Esophagus mucosa (tissue), 1 donor: ENCODE results near the gene MVB12A. TPM values are rescaled to one million over a fixed set of nuclear protein-coding genes. Genes with fewer than 3 reads are reported as not detected.

Experiments used
- ATAC-seq: fragments of 200-7000 bp; cut with Tn5 transposase; one replicate; pipeline ENCODE4 v1.9.1; 2020
- total RNA-seq: library from RNA; stranded (reverse); gene quantifications from one replicate; pipeline ENCODE4 v1.2.4, GENCODE V29; 2023
- donor health status: DM: yes; HTN: yes; CAD: no.

The MVB12A gene
- total RNA-seq, result 49.9 TPM

DNA sequence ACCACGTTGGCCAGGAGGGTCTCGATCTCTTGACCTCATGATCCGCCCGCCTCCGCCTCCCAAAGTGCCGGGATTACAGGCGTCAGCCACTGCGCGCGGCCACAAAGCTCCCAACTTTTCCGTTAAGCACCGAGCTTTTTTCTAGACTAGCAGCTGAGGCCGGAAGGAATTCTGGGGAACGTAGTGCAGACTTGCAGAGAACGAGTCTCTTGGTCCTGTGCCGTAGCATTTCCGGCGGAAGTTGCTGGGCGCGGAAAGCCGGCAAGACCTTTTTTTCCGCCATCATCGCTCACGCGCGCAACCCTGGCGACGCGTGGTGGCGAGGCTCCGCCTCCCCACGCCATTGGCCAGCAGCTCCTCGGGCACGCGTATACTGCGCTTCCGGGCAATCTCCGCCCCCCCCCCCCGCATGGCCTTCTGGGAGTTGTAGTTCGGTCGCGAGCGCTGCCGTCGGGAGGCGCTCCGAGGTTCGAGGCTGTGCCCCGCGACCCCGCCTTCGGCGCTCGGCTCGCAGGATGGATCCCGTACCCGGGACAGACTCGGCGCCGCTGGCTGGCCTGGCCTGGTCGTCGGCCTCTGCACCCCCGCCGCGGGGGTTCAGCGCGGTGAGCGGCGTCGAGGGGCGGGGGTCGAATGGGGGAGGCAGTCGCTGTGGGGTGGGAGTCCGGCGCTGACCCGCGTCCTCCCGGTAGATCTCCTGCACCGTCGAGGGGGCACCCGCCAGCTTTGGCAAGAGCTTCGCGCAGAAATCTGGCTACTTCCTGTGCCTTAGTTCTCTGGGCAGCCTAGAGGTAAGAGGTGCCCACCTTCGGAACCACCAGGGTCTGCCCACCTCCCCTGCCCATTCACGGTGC, at the start of gene MVB12A:
MVB12A (plus strand) TSS at position 427 of the 854 bp plus-strand sequence; CDS start at position 516, 89 bp downstream.
- peak; percentile 96 for ATAC-seq

DNA sequence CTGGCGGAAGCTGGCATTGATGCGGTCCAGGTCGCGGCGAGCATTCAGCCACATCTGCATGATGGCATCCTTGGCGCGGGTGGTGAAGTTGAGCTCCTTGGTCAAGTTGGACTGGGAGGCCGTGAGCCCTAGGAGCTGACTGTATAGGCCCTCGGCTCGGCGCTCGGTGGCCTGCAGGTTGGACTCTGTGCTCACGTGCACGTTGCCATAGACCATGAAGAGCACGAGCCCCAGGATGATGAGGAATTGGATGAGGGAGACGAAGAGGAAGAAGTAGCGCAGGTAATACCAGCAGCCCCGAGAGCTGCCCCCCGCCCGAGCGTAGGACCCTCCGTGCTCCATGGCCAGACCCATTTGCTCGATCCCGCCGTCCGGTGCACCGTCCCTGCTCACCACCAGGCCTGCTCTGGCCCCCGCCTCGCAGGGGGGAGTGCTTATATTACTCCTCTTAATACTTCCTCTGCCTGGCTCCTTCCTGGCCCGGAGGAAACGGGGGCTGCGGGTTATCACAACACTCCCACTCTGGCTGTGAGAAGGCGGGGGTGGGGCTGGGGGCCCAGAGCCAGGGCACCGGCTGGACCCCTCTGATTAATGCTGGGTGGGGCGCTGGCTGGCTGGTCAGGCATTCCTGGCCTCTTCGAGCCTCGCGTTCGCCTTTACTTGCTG, 42.8 kb upstream of the MVB12A start, which contains the start of gene PLVAP:
PLVAP (minus strand) TSS at position 408 of the 666 bp plus-strand sequence; CDS start at position 354, 54 bp downstream.
- ATAC-seq, result peak; percentile 60

DNA sequence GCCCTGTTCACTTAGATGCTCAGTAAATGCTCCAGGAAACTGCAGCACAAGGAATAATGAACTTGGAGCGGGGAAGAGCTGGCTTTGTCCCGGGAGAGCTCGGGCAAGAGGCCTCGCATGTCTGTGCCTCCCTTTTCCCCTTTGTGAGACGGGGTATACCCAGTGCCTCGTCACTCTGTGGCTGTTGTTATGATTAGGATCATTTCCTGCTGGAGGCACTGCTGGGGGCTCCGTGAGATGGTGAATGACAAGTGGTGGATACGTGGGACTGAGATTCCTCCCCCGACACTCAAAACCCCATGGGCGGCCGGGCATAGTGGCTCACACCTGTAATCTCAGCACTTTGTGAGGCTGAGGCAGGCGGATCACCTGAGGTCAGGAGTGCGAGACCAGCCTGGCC, 41.6 kb upstream of the MVB12A start:
- ATAC-seq, result no peak

DNA sequence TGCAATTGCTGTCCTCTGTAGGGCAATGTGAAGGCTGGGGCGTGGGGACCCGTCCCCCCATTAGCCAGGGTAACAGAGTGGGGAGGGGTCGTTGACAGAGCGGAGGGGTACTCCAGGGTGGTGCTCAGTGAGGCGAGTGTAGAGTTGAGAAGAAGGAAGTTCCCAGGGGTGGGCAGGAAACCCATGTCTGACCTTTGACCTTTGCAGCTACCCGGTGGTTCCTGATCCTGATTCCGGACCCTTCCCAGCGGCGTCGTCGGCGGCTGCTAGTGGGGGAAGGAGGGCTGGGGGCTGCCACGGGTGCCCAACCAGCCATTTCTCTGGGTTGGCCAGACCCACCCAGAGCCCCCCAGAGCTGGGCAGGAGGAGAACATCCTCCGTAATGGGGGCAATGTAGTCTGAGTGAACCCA, 40.6 kb upstream of the MVB12A start:
- ATAC-seq, result no peak

DNA sequence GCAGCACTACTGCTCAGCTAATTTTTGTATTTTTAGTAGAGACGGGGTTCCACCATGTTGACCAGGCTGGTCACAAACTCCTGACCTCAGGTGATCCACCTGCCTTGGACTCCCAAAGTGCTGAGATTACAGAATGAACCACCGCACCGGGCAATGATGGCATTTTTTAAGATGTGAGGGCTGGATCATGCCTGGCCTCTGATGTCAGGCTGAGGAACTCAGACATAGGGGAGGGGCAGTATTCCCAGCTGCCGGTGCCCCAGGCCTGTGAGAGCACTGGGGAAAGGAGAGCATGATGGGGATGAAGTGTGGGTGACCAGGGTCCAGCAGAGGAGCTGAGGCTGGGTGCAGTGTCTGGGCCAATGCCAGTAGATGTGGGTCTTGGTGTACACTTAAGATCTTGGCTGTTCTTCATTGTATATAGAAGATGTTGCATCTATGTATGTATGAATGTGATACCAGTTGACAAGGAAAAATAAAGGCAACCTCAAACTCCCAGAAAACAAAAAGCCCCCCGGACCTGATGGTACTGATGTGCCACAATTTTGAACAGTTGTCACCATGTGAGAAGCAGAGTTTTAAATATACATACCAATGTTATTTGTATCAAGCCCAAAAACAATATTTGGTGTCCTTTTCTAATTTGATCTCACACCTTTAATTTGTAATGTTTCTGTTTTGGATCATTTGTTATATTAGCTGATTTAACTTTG, 39.3 kb upstream of the MVB12A start:
- ATAC-seq, result no peak

DNA sequence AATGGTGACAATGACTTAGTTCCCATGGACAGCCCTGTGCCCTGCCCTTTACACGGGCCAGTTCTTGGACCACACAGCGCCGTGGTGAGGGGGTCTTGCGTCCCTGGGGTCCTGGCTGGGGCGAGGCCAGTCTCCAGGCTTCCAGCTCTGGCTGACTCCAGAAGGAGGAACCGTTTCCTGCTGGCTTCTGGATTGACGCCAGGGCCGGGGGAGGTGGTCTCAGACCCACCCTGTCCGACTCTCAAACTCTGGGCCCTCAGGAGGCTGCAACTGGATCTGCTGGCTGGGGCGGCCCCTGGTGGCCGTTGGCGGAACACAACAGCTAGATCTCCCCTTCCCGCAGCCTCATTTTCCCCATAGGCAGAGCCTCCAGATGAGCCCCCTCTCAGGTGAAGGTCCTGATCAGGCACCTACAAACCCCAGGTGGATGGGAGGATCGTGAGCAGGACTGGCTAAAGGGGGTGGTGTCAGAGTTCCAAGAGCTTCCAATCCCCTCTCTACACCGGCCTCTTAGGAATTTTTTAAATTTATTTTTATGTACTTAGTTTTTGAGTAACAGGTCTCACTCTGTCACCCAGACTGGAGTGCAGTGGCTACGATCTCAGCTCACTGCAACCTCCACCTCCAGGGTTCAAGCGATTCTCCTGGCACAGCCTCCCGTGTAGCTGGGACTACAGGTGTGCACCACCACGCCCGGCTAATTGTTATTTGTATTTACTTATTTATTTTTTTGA, 33.8 kb upstream of the MVB12A start:
- peak; percentile 59 for ATAC-seq

DNA sequence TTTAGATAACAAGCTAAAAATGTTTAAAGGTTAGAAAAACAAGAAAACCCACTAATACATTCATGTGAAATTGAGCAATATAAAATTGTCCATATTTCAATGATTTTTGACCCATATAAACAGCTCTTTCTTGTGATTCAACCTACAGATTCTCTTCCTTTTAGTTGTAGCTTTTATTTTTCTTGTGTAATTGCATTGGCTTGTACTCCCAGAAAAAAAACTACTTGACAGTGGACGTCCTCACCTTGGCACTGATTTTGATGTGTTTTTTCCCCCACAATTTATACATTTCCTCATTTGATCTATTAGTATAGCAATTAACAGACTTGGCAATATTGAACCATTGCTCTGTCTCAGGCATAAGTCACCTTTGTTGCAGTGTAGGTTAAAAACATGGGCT, 30.6 kb upstream of the MVB12A start:
- ATAC-seq, result no peak

DNA sequence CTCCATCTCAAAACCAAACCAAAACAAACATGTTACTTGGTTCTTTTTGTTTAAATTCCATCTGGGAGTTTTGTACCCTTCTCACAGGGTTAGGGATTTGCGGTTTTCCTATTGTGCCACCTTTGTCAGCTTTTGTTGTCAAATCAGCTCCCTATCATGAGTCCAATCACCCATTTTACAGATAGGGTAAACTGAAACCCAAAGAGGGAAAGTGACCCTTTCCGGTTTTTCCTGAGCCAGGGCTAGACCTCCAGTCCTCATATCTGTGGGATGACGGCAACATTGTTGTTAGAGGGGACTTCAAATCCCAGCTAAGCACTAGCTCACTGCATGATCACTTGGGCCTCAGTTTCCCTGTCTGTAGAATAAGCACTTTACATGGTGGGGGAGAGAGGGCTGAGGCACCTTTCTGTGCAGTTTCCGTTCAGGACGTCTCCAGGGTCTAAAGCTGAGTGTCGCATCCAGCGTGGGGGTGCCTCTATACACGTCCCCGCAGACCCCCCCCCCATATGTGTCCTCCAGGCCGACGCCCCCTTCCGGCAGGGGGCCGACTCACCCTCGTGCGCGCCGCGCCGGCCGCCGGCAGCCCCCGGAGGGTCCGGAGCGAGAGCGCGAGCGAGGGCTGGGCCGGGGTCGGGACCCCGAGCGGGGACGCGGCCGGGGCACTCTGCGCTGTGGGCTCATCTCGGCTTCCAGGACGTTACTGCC, 29.7 kb upstream of the MVB12A start:
- peak; percentile 13 for ATAC-seq

DNA sequence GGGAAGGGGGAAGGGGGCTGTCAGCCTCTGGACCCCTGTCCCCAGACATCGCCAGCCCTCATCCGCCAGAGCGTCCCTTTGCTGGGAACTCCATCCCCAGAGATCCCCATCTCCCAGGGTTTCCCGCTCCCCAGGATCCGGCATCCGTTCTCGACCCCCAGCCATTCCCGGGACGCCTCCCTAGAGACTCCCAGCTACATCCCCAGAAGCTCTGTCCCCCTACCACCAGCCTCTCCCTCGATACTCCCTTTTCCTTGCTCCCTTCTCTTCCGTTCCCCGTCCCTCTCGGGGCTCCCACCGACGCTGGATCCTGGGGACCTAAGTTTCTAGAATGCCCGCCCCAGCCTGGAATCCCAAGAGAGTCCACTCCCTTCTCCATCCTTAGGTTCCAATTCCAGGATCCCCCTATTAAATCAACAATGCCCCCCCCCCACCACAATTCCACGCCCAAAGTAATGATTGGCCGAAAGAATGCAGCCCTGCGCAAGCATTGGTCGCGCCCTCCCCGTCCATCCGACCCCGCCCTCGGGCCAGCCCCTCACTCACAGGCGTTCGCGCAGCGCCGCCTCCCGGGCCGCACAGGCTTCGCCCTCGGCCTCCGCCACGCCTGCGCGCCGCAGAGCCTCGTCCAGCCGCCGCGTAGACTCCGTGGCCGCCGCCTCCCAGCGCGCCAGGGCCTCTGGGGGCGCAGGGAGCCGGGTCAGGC, 29.0 kb upstream of the MVB12A start:
- peak; percentile 93 for ATAC-seq

DNA sequence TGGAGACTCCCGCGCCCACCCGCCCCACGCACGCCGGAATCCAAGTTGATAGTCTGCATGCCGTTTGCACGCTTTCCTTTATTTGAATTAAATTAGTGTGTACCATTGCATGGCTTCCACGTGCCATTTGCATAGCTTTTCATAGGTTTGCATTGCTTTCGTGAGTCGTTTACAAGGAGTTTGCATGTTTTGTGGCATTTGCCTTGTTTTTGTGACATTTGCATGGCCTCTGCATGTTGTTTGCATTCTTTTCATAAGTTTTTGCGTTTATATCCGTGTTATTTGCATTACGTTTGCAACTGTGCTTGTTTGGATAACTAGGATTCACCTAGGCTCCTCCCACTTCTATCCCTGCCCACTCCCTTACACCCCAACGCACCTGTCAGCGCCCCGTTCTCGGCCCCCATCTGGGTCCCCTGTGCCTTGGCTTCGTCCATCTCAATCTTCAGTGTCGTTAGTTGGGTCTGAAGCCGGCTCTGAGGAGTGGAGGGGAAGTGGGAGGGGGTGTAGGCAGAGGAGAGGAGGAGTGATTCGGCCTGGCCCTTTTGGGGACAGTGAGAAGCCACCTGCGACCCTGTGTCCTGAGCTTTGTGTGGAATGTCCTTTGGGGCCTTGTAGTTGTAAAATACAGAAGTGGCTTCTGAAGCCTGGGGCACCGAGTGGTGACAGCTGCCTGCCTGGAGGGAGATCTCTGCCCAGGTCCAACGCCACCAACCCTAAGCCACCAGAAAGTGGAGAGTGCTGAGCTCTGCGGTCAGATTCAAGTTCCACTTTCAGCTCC, 28.3 kb upstream of the MVB12A start:
- no peak for ATAC-seq

DNA sequence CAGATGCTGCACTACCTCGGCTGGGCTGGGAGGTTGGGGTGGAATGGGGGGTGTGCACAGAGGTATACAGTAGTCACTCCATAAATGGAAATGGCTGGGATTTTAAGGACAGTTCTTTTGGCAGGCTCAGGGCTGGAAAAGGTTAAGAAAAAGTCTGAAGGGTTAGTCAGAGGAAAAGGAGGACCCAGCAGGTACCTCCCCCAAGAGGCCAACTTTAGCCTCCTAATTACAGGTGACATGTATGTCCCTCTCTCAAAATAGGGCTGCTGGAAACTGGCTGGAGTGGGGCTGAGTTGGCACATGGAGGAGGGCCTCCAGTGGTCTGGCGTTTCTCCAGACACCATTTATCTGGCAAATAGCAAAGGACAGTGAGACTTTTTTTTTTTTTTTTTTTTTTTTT, 26.8 kb upstream of the MVB12A start:
- no peak for ATAC-seq

DNA sequence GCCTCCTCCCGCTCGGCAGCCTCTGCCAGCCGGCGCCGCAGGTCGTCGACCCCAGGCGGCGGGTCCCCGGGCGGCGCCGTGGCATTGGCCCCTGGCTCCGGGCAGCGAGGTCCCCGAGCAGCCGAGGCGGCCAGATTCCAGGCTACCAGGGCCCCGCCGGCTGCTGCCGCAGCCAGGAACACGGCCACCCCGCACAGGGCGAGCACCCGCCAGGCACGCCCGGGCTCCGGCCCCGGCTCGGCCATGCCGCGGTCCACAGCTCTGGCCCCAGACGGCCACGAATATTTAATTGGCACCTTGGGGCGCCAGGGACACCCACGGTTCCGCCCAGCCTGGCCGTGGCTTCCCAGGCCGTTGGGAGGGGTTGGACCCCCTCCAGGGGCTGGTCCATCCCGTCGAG, 25.9 kb upstream of the MVB12A start, which contains the start of gene CCDC194:
CCDC194 (minus strand) TSS at position 283 of the 400 bp plus-strand sequence; CDS start at position 245, 38 bp downstream.
- ATAC-seq, result no peak

DNA sequence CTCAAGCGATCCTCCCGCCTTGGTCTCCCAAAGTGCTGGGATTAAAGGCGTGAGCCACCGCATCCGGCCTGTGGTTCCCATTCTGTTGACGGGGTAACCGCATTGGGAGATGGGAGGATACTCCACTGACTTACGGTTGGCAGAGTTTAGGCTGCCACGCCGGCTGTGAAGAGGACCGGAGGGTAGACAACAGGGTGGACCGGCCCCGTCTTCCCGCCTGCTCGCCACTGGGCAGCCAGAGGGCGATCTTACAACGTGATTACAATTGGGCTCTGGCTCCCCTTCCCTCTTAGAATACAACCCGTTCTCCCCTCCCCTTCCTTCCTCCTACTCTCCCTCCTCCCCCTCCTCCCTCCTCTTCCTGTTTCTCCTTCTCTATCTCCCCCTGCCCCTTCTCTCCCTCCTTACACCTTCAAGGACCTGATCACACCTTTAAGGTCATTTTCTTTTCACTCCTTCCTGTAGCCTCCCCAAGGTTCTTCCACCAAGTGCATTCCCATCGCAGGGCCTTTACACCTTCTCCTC, 24.9 kb upstream of the MVB12A start:
- ATAC-seq, result peak; percentile 25

DNA sequence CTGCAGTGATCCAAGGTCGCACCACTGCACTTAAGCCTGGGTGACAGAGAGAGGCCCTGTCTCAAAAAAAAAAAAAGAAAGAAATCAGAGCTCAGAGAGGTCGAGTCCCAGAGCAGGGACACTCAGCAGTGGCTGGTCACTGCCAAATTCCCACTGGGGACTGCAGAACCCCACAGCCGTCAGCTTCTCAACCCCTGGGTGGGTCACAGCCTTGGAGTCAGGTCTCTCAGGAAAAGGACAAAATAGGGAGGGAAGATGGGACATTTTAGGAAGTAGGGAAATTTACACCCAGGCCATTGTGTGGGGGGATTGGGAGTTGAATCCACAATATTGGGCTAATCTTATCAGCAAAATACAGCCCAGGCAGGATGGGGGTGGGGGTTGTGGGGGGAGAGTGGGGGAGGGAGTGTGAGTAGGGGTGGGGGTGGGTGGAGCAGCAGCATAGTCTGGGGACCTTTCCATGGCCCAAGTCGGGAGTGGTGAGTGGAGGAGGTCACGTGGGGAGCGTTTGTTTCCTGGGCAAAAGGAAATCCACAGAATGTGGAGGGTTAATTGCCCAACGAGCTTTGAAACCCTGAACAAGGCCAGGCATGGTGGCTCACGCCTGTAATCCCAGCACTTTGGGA, 20.8 kb upstream of the MVB12A start:
- ATAC-seq, result no peak

DNA sequence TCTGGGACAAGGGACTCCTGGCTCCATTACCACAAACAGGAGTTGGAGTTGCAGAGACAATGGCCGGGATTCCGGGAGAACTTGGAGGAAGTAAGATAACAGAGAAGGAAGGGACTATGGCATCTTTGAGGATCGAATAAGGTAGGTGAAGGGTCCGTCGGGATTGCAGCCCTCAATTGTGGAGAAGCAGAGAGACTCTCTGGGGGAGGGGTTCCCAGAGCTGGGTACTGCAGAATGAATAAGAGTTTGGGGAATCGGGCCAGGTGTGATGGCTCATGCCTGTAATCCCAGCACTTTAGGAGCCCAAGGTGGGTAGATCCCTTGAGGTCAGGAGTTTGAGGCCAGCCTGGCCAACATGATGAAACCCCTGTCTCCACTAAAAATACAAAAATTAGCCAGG, 18.2 kb upstream of the MVB12A start:
- ATAC-seq, result no peak

DNA sequence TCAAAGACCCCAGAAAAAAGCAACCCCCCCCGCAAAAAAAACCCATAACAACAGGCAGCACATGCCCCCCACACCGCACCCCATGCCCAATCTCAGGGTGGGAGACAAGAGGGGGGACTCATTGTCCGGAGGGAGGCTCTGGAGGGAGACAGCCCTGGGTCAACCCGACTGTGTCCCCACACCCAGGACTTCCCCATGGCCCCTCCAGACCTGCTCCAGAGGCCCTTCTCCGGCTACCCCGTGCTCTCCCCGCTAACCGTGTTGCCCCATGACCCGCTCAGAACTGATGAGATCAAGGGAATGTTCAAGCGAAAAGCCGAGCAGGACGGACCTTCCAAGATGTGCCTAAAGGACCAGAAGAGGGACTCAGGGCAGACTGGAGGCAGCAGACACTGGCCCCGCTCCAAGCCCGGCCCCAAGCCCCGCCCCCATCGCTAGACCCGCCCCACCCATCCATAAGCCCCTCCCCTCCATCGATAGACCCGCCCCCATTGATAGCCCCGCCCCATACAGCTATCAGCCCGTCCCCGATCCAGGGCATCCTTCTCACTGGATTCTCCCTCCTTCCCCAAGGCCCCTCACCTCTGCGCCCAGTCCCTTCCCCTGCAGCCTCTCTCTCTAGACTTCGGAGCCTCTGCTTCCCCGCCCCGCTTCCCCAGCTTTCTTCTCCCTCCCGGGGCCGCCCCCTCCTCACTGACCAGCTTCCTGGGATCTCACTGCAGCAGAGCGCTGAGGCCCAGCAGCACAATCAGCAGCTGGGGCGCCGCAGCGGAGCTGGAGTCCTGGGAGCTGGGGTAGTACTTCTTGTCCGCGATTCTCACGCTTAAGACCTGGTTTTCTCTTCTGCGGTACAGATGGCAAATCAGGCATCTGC, 16.6 kb upstream of the MVB12A start:
- peak; percentile 9 for ATAC-seq

DNA sequence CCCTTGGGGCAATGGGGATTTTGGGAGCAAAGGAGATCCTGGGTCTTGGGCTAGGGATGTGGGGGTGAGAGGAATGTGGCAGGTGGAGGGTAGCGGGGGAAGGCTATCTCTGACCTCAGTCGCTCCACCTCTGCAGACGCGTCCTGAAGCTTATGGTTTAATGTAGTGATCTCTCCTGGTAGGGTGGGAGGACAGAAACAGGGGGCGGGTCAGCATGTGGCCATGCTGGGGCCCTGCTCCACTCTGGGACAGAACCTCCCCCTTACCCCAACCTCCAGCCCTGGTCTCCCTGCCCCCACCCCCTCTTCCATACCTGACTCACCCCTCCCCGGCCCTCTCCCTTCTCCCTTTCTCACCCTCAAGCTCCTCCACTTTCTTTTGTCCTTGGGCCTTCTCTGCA, 15.8 kb upstream of the MVB12A start:
- ATAC-seq, result no peak

DNA sequence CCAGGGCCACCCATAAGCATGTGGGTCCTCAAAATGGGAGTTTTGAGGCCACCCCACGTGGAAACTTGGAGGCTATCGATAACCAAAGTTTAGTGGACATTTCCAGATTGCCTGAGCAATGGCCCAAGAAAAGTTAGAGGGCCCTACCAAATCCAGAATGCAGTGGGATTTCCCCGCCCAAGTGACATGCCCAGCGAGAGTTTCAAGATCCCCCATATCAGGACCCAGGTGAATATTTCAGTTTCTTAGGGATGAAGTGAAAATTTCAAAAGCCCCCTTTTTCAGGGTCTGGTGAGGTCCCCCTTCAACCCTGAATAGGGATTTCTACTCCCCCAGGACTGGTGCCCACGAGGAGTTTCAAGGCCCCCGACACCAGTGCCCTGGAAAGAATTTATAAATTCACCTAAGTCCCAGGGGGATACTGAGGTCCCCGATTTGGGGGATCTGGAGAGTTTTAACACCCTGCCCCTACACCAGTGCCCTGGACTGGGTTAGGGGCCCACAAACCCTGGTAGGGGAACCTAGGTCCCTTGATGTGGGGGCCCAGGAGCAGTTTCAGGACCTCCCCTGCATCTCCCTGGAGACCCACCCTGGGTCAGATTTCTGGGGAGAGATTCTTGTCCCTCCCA, 15.1 kb upstream of the MVB12A start:
- ATAC-seq, result peak; percentile 14
